Body of pancreas (tissue), 4 donors: Measurements from ENCODE around the gene KIAA1328.

ENCODE experiments used
- CTCF ChIP-seq, 7 experiments: fragments of 450-650 bp in 4 of 7; fragments of 200-600 bp in 3 of 7; sonication (generic) in 3 of 7; IDR thresholded peaks; one replicate each; pipeline ENCODE4 v1.5.1; 2016 to 2019; ENCODE audit warnings: antibody characterized with exemption in 7 of 7
- POLR2A ChIP-seq, 3 donors: fragments of 450-650 bp; IDR thresholded peaks; one replicate each; pipeline ENCODE4 v1.6.1; 2016; ENCODE audit warnings: antibody characterized with exemption in 3 of 3, mild to moderate bottlenecking in 2 of 3

GRCh38 chr18:37222999-37223378, 394.1 kb downstream of the KIAA1328 start:
- TF ChIP-seq CTCF (IDR thresholded peaks at IDR 0.05) (no peak), POLR2A (IDR thresholded peaks at IDR 0.05) (no peak)
